Measurements from ENCODE around the gene MAD1L1. TPM values are rescaled to one million over a fixed set of nuclear protein-coding genes. Genes with fewer than 3 reads are reported as not detected.

The MAD1L1 gene
- total and polyA plus RNA-seq, 3 donors from 2014 or later = 63.1 to 149 (median 94.6) TPM

- WGBS, 2 donors = 93 to 94% methylated on average over 11 of the region's 11 CpGs
- intact Hi-C loops (cut with DNase I; ENCODE audit: low total_unique reads) = no loop called here
- Histone ChIP-seq H3K4me1 (no peaks in the 10 kb centered on the region), H3K9me3 (no peaks in the 10 kb centered on the region), H3K27ac (no peak overlapping the region), H3K36me3 (ENCODE audit: low read depth, missing control alignments) (no peaks in the 10 kb centered on the region), H3K27me3 (no peaks in the 10 kb centered on the region), H3K4me3 (no peak overlapping the region)
- DNase-seq = no peak
- TF ChIP-seq CTCF (IDR thresholded peaks at IDR 0.05) (no peak), POLR2A (IDR thresholded peaks at IDR 0.05) (no peak)
Observed at GRCh38 chr7:2087744-2088143, 145.0 kb downstream of the MAD1L1 start.

GRCh38 chr7:2086229-2086628 is 146.5 kb downstream of the MAD1L1 start:
- no peaks in the 10 kb centered on the region for H3K36me3 ChIP-seq (ENCODE audit: low read depth, missing control alignments)
- H3K27me3 ChIP-seq = no peaks in the 10 kb centered on the region
- TF ChIP-seq CTCF (IDR thresholded peaks at IDR 0.05) (no peak), POLR2A (IDR thresholded peaks at IDR 0.05) (no peak)
- no peaks in the 10 kb centered on the region for H3K9me3 ChIP-seq
- DNase-seq = no peak
- H3K4me1 ChIP-seq = no peaks in the 10 kb centered on the region
- intact Hi-C loops (cut with DNase I; ENCODE audit: low total_unique reads) = no loop called here
- 88 to 93% methylated on average over 10 to 13 of the region's 13 CpGs for WGBS, 2 donors
- H3K27ac ChIP-seq = no peak overlapping the region
- H3K4me3 ChIP-seq = no peak overlapping the region

- Histone ChIP-seq H3K27me3 (no peaks in the 10 kb centered on the region), H3K36me3 (ENCODE audit: low read depth, missing control alignments) (no peaks in the 10 kb centered on the region), H3K4me1 (no peaks in the 10 kb centered on the region), H3K4me3 (no peak overlapping the region), H3K27ac (no peak overlapping the region), H3K9me3 (no peaks in the 10 kb centered on the region)
- DNase-seq = no peak
- 86 to 100% methylated on average over 5 to 16 of the region's 16 CpGs for WGBS, 2 donors
- intact Hi-C loops (cut with DNase I; ENCODE audit: low total_unique reads) = no loop called here
- no peak for TF ChIP-seq POLR2A (IDR thresholded peaks at IDR 0.05)
- TF ChIP-seq CTCF (IDR thresholded peaks at IDR 0.05) = no peak
Observed at GRCh38 chr7:2085804-2086203, 146.9 kb downstream of the MAD1L1 start.

- intact Hi-C loops (cut with DNase I; ENCODE audit: low total_unique reads) = no loop called here
- Histone ChIP-seq H3K4me3 (no peak overlapping the region), H3K9me3 (no peaks in the 10 kb centered on the region), H3K36me3 (ENCODE audit: low read depth, missing control alignments) (no peaks in the 10 kb centered on the region), H3K27ac (no peak overlapping the region), H3K4me1 (no peaks in the 10 kb centered on the region), H3K27me3 (no peaks in the 10 kb centered on the region)
- TF ChIP-seq POLR2A (IDR thresholded peaks at IDR 0.05) = no peak
- no peak for TF ChIP-seq CTCF (IDR thresholded peaks at IDR 0.05)
- 93 to 95% methylated on average over 25 of the region's 25 CpGs for WGBS, 2 donors
- no peak for DNase-seq
Observed at GRCh38 chr7:2084781-2085505, 147.8 kb downstream of the MAD1L1 start.

GRCh38 chr7:2084331-2084730 is 148.4 kb downstream of the MAD1L1 start:
- 96 to 97% methylated on average over 4 to 17 of the region's 18 CpGs for WGBS, 2 donors
- H3K36me3 ChIP-seq (ENCODE audit: low read depth, missing control alignments) = no peaks in the 10 kb centered on the region
- no peaks in the 10 kb centered on the region for H3K9me3 ChIP-seq
- H3K4me3 ChIP-seq = no peak overlapping the region
- TF ChIP-seq POLR2A (IDR thresholded peaks at IDR 0.05) (no peak), CTCF (IDR thresholded peaks at IDR 0.05) (no peak)
- H3K27ac ChIP-seq = no peak overlapping the region
- DNase-seq = no peak
- intact Hi-C loops (cut with DNase I; ENCODE audit: low total_unique reads) = no loop called here
- peaks cover 4% of the 10 kb centered on the region for H3K4me1 ChIP-seq
- no peaks in the 10 kb centered on the region for H3K27me3 ChIP-seq
